IMR-90 (cell line): ENCODE data around the gene FRMD1. TPM values are rescaled to one million over a fixed set of nuclear protein-coding genes. Genes with fewer than 3 reads are reported as not detected.

Experiments used
- ATAC-seq: fragments of 200-7000 bp; cut with Tn5 transposase; 2 replicates; pipeline ENCODE4 v1.9.1; 2020; ENCODE audit warnings: low read depth, mild to moderate bottlenecking, moderate library complexity
- BruUV-seq: library from RNA; stranded (reverse); fragments of 400-500 nt; replicated peaks from 2 replicates; lab custom pipeline; 2021; lab: Mats Ljungman, UMichigan
- CTCF ChIA-PET: fragments of 300-600 bp; formaldehyde crosslinking; extraction: SDS; loops from one replicate; lab custom pipeline; 2021; ENCODE audit warnings: antibody characterized with exemption; lab: Yijun Ruan, JAX
- POLR2A ChIA-PET: fragments of 300-600 bp; sonication (Branson Sonifier 250); formaldehyde crosslinking; loops from one replicate; lab custom pipeline; 2022; ENCODE audit warnings: antibody characterized with exemption; ENCODE audit not compliant: unreplicated experiment; lab: Charles Lee
- DNase-seq: peaks from one replicate; pipeline ENCODE4 v3.0.0; 2013
- H2AFZ ChIP-seq: replicated peaks from 2 replicates; pipeline ENCODE3; 2013; ENCODE audit warnings: low read length, mild to moderate bottlenecking; ENCODE audit not compliant: poor library complexity
- H2AK5ac ChIP-seq: 2 replicates; pipeline ENCODE4 v1.6.1; 2013; ENCODE audit warnings: low read depth, low read length, inconsistent platforms
- H2AK9ac ChIP-seq: replicated peaks from 2 replicates; pipeline ENCODE3; 2013; ENCODE audit warnings: mild to moderate bottlenecking, low read depth, low read length, moderate library complexity; ENCODE audit not compliant: poor library complexity
- H2BK120ac ChIP-seq: 2 replicates; pipeline ENCODE4 v1.6.1; 2013; ENCODE audit warnings: low read depth, low read length, inconsistent platforms
- H2BK15ac ChIP-seq: 3 replicates; pipeline ENCODE4 v1.6.1; 2013; ENCODE audit warnings: low read depth, low read length, inconsistent platforms
- H2BK20ac ChIP-seq: 2 replicates; pipeline ENCODE4 v1.6.1; 2013; ENCODE audit warnings: low read depth, mild to moderate bottlenecking, inconsistent platforms, low read length, moderate library complexity
- H2BK5ac ChIP-seq: 2 replicates; pipeline ENCODE4 v1.6.1; 2013; ENCODE audit warnings: mild to moderate bottlenecking, low read depth, low read length, inconsistent platforms; ENCODE audit not compliant: poor library complexity, severe bottlenecking
- H3K14ac ChIP-seq: replicated peaks from 2 replicates; pipeline ENCODE4 v1.6.1; 2013; ENCODE audit warnings: low read depth, low read length, inconsistent platforms
- H3K18ac ChIP-seq: 2 replicates; pipeline ENCODE4 v1.6.1; 2013; ENCODE audit warnings: low read depth, low read length, control low read depth
- H3K23ac ChIP-seq: 2 replicates; pipeline ENCODE4 v1.6.1; 2013; ENCODE audit warnings: low read depth, low read length, inconsistent platforms
- H3K27ac ChIP-seq: 2 replicates; pipeline ENCODE4 v1.5.1; 2013; ENCODE audit warnings: mild to moderate bottlenecking, control low read depth, low read length; ENCODE audit not compliant: insufficient read depth
- H3K27me3 ChIP-seq: 2 replicates; pipeline ENCODE4 v1.6.1; 2013; ENCODE audit warnings: low read length; ENCODE audit not compliant: control insufficient read depth, insufficient read depth
- H3K36me3 ChIP-seq: 2 replicates; pipeline ENCODE4 v1.6.1; 2013; ENCODE audit warnings: low read length, mixed read lengths; ENCODE audit not compliant: control insufficient read depth, insufficient read depth
- H3K4ac ChIP-seq: 2 replicates; pipeline ENCODE4 v1.6.1; 2013; ENCODE audit warnings: low read depth, low read length, inconsistent platforms
- H3K4me1 ChIP-seq: 2 replicates; pipeline ENCODE4 v1.6.1; 2013; ENCODE audit warnings: low read length, mixed read lengths; ENCODE audit not compliant: control insufficient read depth, insufficient read depth
- H3K4me2 ChIP-seq: 2 replicates; pipeline ENCODE4 v1.6.1; 2013; ENCODE audit warnings: low read depth, mild to moderate bottlenecking, control low read depth, low read length, moderate library complexity
- H3K4me3 ChIP-seq: 2 replicates; pipeline ENCODE4 v1.5.1; 2013; ENCODE audit warnings: low read depth, mild to moderate bottlenecking, control low read depth, low read length, moderate library complexity; ENCODE audit not compliant: insufficient read depth
- H3K56ac ChIP-seq: 2 replicates; pipeline ENCODE4 v1.6.1; 2013; ENCODE audit warnings: low read length, inconsistent platforms; ENCODE audit not compliant: insufficient read depth; ENCODE audit errors: extremely low read depth
- H3K79me1 ChIP-seq, 2 experiments: 2 replicates each; pipeline ENCODE4 v1.6.1; 2013; ENCODE audit warnings: low read length in 2 of 2, inconsistent platforms in 1 of 2, low read depth in 1 of 2
- H3K9ac ChIP-seq: 2 replicates; pipeline ENCODE4 v1.6.1; 2013; ENCODE audit warnings: low read depth, low read length, control low read depth
- H3K9me1 ChIP-seq: 2 replicates; pipeline ENCODE4 v1.6.1; 2013; ENCODE audit warnings: low read length, inconsistent platforms; ENCODE audit not compliant: insufficient read depth
- H3K9me3 ChIP-seq: 2 replicates; pipeline ENCODE4 v1.6.1; 2013; ENCODE audit warnings: low read length; ENCODE audit not compliant: control insufficient read depth, insufficient read depth
- H4K20me1 ChIP-seq: 2 replicates; pipeline ENCODE4 v1.6.1; 2013; ENCODE audit warnings: low read length, inconsistent platforms; ENCODE audit not compliant: insufficient read depth
- H4K5ac ChIP-seq: 2 replicates; pipeline ENCODE4 v1.6.1; 2013; ENCODE audit warnings: mild to moderate bottlenecking, low read depth, low read length, control low read depth
- H4K8ac ChIP-seq, 2 experiments: 2 replicates each; pipeline ENCODE4 v1.6.1; 2013; ENCODE audit warnings: low read depth in 2 of 2, low read length in 2 of 2, control low read depth in 1 of 2, inconsistent platforms in 1 of 2
- H4K91ac ChIP-seq: 2 replicates; pipeline ENCODE4 v1.6.1; 2013; ENCODE audit warnings: low read depth, low read length, inconsistent platforms; ENCODE audit not compliant: insufficient read depth
- BHLHE40 ChIP-seq: fragments of 150-350 bp; IDR thresholded peaks from 2 replicates; pipeline ENCODE4 v1.6.1; 2016; ENCODE audit warnings: mild to moderate bottlenecking, low read depth, low read length
- CEBPB ChIP-seq: IDR thresholded peaks from 2 replicates; pipeline ENCODE4 v1.6.1; 2012; ENCODE audit warnings: low read depth, low read length, improper control_type of control experiment
- CHD1 ChIP-seq: IDR thresholded peaks from 2 replicates; pipeline ENCODE4 v1.6.1; 2012; ENCODE audit warnings: low read depth, low read length, improper control_type of control experiment
- FOS ChIP-seq: fragments of 150-350 bp; IDR thresholded peaks from 2 replicates; pipeline ENCODE4 v1.6.1; 2016; ENCODE audit warnings: low read depth, low read length
- MAFK ChIP-seq: IDR thresholded peaks from 2 replicates; pipeline ENCODE4 v1.6.1; 2012; ENCODE audit warnings: low read depth, low read length, improper control_type of control experiment
- MAZ ChIP-seq: IDR thresholded peaks from 2 replicates; pipeline ENCODE4 v1.6.1; 2012; ENCODE audit warnings: low read depth, mild to moderate bottlenecking, low read length, improper control_type of control experiment, moderate library complexity, borderline replicate concordance
- MXI1 ChIP-seq: IDR thresholded peaks from 2 replicates; pipeline ENCODE4 v1.6.1; 2012; ENCODE audit warnings: low read depth, mild to moderate bottlenecking, low read length, moderate library complexity, borderline replicate concordance
- NFE2L2 ChIP-seq: fragments of 150-350 bp; IDR thresholded peaks from 2 replicates; pipeline ENCODE4 v1.6.1; 2016; ENCODE audit warnings: low read depth, mild to moderate bottlenecking, low read length
- POLR2A ChIP-seq: IDR thresholded peaks from 2 replicates; pipeline ENCODE4 v1.6.1; 2012; ENCODE audit warnings: mild to moderate bottlenecking, low read depth, low read length
- RAD21 ChIP-seq: IDR thresholded peaks from 2 replicates; pipeline ENCODE4 v1.6.1; 2012; ENCODE audit warnings: low read length, improper control_type of control experiment
- RCOR1 ChIP-seq: IDR thresholded peaks from 2 replicates; pipeline ENCODE4 v1.6.1; 2012; ENCODE audit warnings: mild to moderate bottlenecking, low read length, improper control_type of control experiment; ENCODE audit not compliant: insufficient replicate concordance
- RFX5 ChIP-seq: IDR thresholded peaks from 2 replicates; pipeline ENCODE4 v1.8.0; 2012; ENCODE audit warnings: low read depth, mild to moderate bottlenecking, low read length, moderate library complexity
- SMC3 ChIP-seq: fragments of 150-350 bp; IDR thresholded peaks from 2 replicates; pipeline ENCODE4 v1.6.1; 2016; ENCODE audit warnings: low read depth, mild to moderate bottlenecking, antibody characterized with exemption, low read length, moderate library complexity
- WGBS, 2 experiments: methylation state at CpG; one replicate each; pipeline versions ENCODE4 v1.1.5 to v1.1.7; 2013; ENCODE audit warnings: missing lambda C conversion rate in 2 of 2; ENCODE audit not compliant: insufficient read length in 1 of 2; ENCODE audit errors: extremely low coverage in 2 of 2; 5-methylcytosine and 5-hydroxymethylcytosine counted together
- dilution Hi-C: fragments of 300-500 bp; cut with HindIII; formaldehyde crosslinking; loops from one replicate; pipeline ENCODE4 v1.14.3; 2018; ENCODE audit warnings: low sequenced_read_pairs; ENCODE audit not compliant: unreplicated experiment
- in situ Hi-C: fragments of 300-500 bp; cut with MboI; formaldehyde crosslinking; loops from 3 replicates; pipeline ENCODE4 v1.14.3; 2019; ENCODE audit warnings: low sequenced_read_pairs, inconsistent platforms, mixed read lengths
- intact Hi-C: fragments of 100-400 bp; cut with micrococcal nuclease; formaldehyde crosslinking; loops from 2 replicates; pipeline ENCODE4 v1.10.0; 2022
- polyA plus RNA-seq, 3 experiments: library from polyadenylated mRNA; depleted of rRNA; stranded (reverse); fragments of >200 nt; gene quantifications; 2 replicates each; pipeline ENCODE4 v1.2.3, GENCODE V29; 2012; ENCODE audit warnings: low replicate concordance in 1 of 3
- total RNA-seq: library from RNA; depleted of rRNA; stranded (reverse); fragments of >200 nt; gene quantifications from 2 replicates; pipeline ENCODE4 v1.2.3, GENCODE V29; 2012
- TF ChIP-seq, protein P1 (sequence below): conservative IDR thresholded peaks from 2 replicates; pipeline ENCODE4 v1.5.1; 2012; ENCODE audit warnings: mild to moderate bottlenecking, low read depth, low read length, improper control_type of control experiment
- TF ChIP-seq, protein P2 (sequence below): fragments of 150-350 bp; IDR thresholded peaks from 2 replicates; pipeline ENCODE4 v1.6.1; 2016; ENCODE audit warnings: low read depth, mild to moderate bottlenecking, low read length, moderate library complexity, borderline replicate concordance
- TF ChIP-seq, protein P3 (sequence below): fragments of 150-350 bp; IDR thresholded peaks from 2 replicates; pipeline ENCODE4 v1.6.1; 2017; ENCODE audit warnings: mild to moderate bottlenecking, antibody characterized with exemption, low read length, low read depth

FRMD1 gene
- total and polyA plus RNA-seq, 2 of the 4 experiments (the other 2 are of a cell fraction), result not detected

DNA sequence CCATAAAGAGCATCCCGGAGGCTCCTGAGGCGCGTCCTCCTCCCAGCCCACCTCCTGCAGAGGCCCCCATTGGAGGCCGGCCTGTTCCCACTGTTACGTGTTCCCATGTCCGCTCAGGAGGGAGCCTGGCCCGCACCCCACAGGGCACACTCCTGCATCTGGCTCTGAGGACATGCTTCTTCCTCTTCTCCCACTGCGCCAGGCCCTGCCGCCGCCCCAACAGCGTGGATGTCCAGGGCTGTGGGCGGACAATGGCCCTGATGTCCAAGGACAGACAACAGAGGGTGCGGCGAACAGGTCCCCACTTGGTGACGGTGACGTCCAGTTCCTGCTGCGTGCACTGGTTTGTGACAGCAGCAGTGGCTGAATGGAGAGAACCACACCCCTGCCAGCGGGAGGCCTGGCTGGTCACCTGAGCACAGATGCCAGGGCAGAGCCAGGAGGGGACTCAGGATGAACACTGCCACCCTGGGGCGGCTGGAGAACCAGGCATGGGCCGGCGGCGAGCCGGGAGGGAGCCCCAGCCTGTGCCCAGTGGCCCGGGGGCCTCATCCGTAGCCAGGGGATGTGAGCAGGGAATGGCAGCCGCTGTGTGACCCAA, 26.6 kb downstream of the FRMD1 start:
- Histone ChIP-seq H4K5ac (no peak overlapping the region), H3K4me3 (no peak overlapping the region), H3K79me1 (no peaks in the 10 kb centered on the region), H2BK120ac (no peak overlapping the region), H3K9me1 (no peaks in the 10 kb centered on the region), H2BK20ac (no peak overlapping the region), H3K14ac (no peak overlapping the region), H3K4me2 (no peak overlapping the region), H3K27ac (no peak overlapping the region), H3K9ac (no peak overlapping the region), H3K4ac (no peak overlapping the region), H2AFZ (no peak overlapping the region), H4K91ac (no peak overlapping the region), H3K27me3 (no peaks in the 10 kb centered on the region; the same call in 1 of the 2 replicates), H3K9me3 (no peaks in the 10 kb centered on the region), H3K4me1 (peaks cover 2% of the 10 kb centered on the region; the same call in 1 of the 2 replicates), H2BK5ac (no peak overlapping the region), H3K23ac (no peak overlapping the region), H4K8ac (no peak overlapping the region), H2AK9ac (no peak overlapping the region), H3K56ac (no peak overlapping the region), H2BK15ac (no peak overlapping the region), H4K20me1 (no peaks in the 10 kb centered on the region), H2AK5ac (no peak overlapping the region), H3K36me3 (no peaks in the 10 kb centered on the region), H3K18ac (no peak overlapping the region)
- WGBS, 2 experiments, result 91% methylated on average over 14 of the region's 26 CpGs; no CpG with 5 or more reads in 1 of the 2 experiments
- CTCF ChIA-PET, result no interaction called here
- no peak for DNase-seq
- ATAC-seq, result no peak
- no TSS peak for BruUV-seq
- intact Hi-C loops, result loop anchor here (5.0 kb wide), 1 partner anchor 145 kb away; no protein-coding TSS in a partner anchor
- in situ Hi-C loops, result no loop called here
- dilution Hi-C loops, result no loop called here
- POLR2A ChIA-PET, result no interaction called here
- TF ChIP-seq RCOR1, result no peak
- TF ChIP-seq RAD21, result no peak
- no peak for TF ChIP-seq FOS
- TF ChIP-seq, protein P1, sequence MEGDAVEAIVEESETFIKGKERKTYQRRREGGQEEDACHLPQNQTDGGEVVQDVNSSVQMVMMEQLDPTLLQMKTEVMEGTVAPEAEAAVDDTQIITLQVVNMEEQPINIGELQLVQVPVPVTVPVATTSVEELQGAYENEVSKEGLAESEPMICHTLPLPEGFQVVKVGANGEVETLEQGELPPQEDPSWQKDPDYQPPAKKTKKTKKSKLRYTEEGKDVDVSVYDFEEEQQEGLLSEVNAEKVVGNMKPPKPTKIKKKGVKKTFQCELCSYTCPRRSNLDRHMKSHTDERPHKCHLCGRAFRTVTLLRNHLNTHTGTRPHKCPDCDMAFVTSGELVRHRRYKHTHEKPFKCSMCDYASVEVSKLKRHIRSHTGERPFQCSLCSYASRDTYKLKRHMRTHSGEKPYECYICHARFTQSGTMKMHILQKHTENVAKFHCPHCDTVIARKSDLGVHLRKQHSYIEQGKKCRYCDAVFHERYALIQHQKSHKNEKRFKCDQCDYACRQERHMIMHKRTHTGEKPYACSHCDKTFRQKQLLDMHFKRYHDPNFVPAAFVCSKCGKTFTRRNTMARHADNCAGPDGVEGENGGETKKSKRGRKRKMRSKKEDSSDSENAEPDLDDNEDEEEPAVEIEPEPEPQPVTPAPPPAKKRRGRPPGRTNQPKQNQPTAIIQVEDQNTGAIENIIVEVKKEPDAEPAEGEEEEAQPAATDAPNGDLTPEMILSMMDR, result no peak
- TF ChIP-seq, protein P2, sequence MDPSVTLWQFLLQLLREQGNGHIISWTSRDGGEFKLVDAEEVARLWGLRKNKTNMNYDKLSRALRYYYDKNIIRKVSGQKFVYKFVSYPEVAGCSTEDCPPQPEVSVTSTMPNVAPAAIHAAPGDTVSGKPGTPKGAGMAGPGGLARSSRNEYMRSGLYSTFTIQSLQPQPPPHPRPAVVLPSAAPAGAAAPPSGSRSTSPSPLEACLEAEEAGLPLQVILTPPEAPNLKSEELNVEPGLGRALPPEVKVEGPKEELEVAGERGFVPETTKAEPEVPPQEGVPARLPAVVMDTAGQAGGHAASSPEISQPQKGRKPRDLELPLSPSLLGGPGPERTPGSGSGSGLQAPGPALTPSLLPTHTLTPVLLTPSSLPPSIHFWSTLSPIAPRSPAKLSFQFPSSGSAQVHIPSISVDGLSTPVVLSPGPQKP, result no peak
- TF ChIP-seq, protein P3, sequence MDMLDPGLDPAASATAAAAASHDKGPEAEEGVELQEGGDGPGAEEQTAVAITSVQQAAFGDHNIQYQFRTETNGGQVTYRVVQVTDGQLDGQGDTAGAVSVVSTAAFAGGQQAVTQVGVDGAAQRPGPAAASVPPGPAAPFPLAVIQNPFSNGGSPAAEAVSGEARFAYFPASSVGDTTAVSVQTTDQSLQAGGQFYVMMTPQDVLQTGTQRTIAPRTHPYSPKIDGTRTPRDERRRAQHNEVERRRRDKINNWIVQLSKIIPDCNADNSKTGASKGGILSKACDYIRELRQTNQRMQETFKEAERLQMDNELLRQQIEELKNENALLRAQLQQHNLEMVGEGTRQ, result no peak
- no peak for TF ChIP-seq MAFK
- no peak for TF ChIP-seq POLR2A
- TF ChIP-seq BHLHE40, result no peak
- no peak for TF ChIP-seq MAZ
- TF ChIP-seq MXI1, result no peak
- TF ChIP-seq NFE2L2, result no peak
- TF ChIP-seq CHD1, result no peak
- no peak for TF ChIP-seq RFX5
- no peak for TF ChIP-seq SMC3
- no peak for TF ChIP-seq CEBPB
